GM15510 (cell line): ENCODE data around the gene ENPP1.

Experiments used
- POLR2A ChIP-seq: IDR thresholded peaks from 3 replicates; pipeline ENCODE4 v1.6.1; 2011; ENCODE audit warnings: borderline replicate concordance; ENCODE audit not compliant: insufficient read length; ENCODE audit errors: extremely low read depth

Gene ENPP1

GRCh38 chr6:131832363-131832762 is 24.5 kb downstream of the ENPP1 start:
- no peak for TF ChIP-seq POLR2A

- TF ChIP-seq POLR2A: no peak
These were observed 30.2 kb downstream of the ENPP1 start for GRCh38 chr6:131838051-131838450.

DNA sequence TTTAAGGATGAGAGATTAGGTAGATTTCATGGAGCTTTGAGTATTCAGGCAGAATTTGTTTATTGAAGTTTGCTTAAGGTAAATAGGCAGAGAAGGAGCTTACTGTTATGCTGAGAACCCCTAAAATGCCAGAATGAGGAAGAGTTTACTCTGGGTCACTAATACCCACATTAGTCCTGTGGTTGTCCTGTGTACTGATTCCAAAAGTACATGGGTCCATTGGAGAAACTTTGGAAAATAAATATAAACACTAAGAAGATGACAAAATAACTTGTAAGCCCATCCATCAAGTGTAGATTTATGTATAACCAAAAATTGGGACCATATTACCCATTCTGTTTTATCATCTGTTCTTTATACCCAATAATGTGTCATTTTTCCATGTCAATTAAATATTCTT is 31.6 kb downstream of the ENPP1 start:
- no peak for TF ChIP-seq POLR2A

- no peak for TF ChIP-seq POLR2A
These were observed 32.6 kb downstream of the ENPP1 start for GRCh38 chr6:131840441-131840840.

DNA sequence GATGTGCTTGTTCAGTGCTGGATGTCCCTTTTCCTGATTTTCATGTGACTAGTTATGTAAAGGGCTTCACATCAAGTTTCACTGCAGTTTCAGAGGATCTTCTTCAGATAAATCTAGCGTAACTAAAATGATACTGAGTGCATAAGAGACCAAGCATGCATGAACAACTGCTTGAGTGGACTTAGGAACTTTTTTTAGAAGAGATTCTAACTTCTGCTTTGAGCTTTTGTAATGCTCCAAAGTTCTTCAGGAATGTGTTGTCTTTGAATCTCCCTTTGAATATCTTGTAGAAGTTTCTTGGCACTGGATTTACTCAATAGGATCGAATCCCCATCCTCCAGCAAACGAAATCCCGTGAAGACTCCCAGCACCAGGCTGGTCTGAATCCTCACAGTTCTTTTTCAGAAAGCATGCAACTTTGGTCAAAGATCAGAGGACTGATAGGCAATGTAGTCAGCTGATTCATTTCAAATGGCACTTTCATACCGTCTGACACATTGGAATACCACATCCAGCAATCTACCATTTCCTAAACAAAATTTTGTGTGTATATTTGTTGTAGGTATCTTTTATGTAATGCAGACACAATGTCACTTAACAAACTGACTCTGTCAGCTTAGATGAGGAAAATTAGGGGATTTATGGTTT is 33.2 kb downstream of the ENPP1 start:
- no peak for TF ChIP-seq POLR2A

DNA sequence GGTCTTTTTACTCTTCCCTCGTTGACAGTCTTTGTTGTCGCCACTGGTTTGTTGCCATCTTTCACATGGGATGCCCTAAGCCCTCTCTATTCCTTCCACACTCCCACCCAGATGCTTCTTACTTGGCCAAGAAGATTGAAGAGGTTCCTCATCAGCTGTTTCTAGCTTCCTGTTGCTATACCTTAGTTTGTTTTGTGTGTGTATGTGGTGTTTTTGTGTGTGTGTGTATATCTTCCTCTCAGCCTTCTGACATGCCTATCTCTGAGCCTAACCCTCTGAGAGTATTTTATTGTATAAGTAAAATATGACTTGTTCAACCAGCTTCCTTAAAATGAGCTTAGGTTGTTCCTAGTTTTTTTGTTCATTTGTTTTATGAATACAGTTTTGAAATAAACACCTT is 35.9 kb downstream of the ENPP1 start:
- no peak for TF ChIP-seq POLR2A

DNA sequence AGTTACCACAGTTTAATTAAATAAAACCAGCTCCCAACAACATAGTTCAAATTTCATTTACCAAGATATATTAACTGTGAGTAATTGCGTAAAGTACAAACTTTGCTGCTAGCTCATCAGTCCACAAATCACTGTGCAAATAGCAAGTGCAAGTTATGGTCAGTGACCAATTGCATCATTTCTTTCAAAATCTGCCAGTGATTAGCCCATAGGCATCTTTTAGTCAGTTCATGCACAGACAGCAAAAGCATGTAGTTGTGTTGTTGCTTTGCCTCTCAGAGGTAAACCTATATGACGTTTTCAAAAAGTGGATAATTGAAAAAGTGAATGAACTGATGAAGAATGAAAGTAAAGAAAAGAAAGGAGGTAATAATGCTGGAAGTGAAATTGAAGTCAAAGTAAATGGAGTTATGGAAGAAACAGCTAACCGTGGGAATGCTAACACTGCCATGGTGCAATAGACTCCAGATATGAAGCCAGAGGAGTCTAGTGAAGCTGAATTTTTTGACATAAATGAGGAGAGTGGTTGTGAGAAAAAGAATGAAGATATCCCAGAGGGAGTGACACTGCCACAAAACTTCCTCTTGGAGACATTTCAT is 36.5 kb downstream of the ENPP1 start:
- no peak for TF ChIP-seq POLR2A

DNA sequence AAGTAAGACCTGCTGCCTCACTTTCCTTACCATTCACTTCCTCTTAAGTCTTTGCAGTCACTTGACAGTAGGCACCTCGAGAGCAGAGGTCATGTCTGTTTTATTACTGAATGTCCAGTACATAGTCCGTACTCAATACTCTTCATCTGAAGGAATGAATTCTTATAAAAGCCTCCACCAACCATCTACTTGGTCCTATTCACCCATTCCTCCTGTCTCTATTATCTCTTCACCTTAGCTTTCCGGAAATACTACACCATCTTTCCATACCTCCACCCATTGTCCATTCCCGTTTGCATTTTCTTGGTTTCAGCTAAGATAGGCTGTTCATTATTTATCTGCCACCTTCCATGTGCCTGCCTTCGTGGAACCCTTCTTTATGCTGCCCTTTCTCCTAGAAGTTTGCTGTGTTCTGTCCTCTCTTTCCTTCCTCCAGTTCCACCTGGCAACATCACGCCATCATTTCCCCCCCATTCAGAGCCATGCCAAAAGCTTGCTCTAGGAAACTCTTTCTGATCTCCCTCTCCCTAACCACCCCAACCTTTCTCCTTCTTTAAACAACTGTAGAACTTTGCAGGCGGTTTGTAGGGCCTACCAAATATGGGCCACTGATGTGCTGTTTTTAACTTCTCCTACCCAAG is 38.3 kb downstream of the ENPP1 start:
- TF ChIP-seq POLR2A: no peak

DNA sequence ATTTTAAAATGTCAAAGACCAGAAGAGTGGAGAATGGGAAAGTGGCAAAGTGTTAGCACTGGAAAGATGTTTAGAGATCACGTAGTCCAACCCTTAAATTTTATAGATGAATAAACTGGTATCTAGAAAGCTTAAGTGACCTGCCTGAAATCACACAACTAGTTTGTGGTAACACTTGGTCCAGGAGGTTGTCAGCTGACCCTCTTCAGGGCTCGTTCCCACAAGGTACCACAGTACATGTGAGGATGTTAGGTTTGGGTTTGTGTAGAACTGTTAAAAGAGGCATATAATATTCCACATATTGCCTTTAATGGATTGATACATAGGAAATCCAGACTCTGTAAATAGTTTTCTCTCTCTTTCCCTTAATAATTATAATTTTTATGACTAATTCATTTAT is 39.1 kb downstream of the ENPP1 start:
- TF ChIP-seq POLR2A: no peak

DNA sequence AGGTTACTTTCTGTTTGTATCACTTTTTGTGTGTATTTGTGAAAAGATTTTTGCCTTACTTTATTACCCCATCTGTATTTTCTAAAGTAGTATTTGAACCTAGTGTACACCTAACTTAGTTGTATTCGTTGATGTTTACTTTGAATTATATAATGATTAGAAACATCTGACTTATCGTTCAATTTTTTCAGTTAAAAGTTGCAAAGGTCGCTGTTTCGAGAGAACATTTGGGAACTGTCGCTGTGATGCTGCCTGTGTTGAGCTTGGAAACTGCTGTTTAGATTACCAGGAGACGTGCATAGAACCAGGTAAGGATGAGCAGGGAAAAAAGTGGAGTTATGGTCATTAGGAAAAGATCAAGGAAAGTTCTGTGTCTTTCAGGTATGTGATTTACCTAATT is 42.0 kb downstream of the ENPP1 start:
- no peak for TF ChIP-seq POLR2A

GRCh38 chr6:131851049-131851769 is 43.4 kb downstream of the ENPP1 start:
- no peak for TF ChIP-seq POLR2A

GRCh38 chr6:131852200-131852599 is 44.4 kb downstream of the ENPP1 start:
- TF ChIP-seq POLR2A: no peak

DNA sequence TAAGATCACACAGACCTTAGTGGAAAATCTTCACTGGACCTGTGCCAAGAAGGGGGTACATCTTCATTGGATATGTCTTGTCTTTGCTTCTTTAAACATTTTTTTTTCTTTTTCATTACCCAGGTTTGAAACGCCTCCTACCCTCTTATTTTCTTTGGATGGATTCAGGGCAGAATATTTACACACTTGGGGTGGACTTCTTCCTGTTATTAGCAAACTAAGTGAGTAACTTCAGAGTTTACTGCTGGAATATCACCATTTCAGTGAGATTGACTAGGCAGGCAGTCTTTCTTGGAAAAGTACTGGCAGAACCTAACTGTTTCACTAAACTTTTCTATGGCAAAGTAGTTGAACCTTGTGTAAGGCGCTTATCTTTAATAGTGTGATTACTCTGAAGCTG is 47.0 kb downstream of the ENPP1 start:
- TF ChIP-seq POLR2A: no peak

DNA sequence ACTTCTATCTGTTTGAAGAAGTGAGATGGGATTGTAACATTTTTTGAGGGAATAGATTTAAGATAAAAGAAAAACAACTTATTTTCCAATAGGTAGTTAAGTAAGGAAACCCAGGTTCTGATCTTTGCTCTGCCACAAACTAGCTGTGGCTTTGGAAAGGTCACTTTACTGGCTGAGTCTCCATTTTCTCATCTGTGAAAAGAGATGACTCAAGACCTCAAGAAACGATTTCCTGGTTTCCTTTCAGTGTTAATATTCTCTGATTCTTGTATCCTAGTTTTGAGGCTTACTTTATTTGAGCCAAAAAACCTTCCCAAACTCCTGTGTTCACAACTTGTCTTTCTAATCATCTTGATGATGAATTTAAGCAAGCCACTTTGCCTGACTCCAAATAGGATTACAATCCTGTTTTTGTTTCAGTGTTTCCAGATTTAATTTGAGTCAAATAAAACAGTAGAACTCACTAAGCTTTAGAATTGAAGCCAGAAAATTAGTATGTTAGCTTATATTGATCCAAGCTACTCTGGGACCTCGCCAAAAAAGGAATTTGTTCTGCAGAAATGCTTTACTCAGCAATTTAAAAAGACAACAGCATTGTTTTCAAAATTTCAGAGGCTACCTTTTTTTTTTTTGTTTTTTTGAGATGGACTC is 51.1 kb downstream of the ENPP1 start:
- TF ChIP-seq POLR2A: no peak

- no peak for TF ChIP-seq POLR2A
These were observed 53.6 kb downstream of the ENPP1 start for GRCh38 chr6:131861381-131861780.

GRCh38 chr6:131862476-131862875 is 54.7 kb downstream of the ENPP1 start:
- no peak for TF ChIP-seq POLR2A

DNA sequence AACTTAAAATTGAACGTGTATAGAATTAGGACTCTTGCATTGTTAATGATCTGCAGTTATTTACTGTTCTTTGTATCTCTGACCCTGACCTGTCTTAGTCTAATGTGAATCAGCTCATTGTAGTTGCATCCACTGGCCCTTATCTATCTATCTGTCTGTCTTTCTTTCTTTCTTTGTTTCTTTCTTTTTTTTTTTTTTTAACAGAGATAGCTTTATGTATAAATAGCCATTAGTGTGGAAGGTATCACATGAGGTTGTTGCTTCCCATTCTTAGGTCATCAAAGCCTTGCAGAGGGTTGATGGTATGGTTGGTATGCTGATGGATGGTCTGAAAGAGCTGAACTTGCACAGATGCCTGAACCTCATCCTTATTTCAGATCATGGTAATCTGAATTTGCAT is 59.9 kb downstream of the ENPP1 start:
- TF ChIP-seq POLR2A: no peak
